ENCODE results near the gene KIF2A.

KIF2A gene

GRCh38 chr5:62334082-62334481 lies 28.1 kb downstream of the KIF2A start:
- DNase-seq (ENCODE audit: low read depth, low spot score), result no peak
- no peak for TF ChIP-seq CTCF (IDR thresholded peaks at IDR 0.05; ENCODE audit: insufficient read depth, low read length, missing control alignments)
- CTCF ChIA-PET, result no interaction called here
- H3K4me3 ChIP-seq (ENCODE audit: low read depth, low read length), result no peak overlapping the region
- POLR2A ChIA-PET, result no interaction called here

DNA sequence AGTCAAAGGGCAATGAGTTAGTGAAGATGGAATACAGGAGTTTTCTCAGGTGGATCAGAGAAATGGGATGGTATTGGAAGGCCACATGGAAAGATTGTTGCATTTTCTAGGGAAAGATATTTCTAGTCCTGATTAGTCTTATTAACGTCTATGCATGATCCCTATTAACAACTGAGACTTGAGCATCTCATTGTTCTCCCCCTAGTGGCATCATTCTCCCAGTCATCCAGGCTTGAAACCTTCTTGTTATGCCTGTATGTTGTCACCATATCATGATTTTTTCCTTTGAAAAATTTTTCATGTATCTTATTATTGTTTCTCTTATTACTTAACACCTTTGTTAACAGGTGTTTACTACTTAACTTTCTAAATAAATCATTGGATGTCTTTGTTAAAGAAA lies 34.4 kb downstream of the KIF2A start:
- DNase-seq (ENCODE audit: low read depth, low spot score), result no peak
- ChIA-PET CTCF (no interaction called here), POLR2A (no interaction called here)
- H3K4me3 ChIP-seq (ENCODE audit: low read depth, low read length), result no peak overlapping the region
- TF ChIP-seq CTCF (IDR thresholded peaks at IDR 0.05; ENCODE audit: insufficient read depth, low read length, missing control alignments), result no peak

- no peak overlapping the region for H3K4me3 ChIP-seq (ENCODE audit: low read depth, low read length)
- CTCF ChIA-PET, result no interaction called here
- TF ChIP-seq CTCF (IDR thresholded peaks at IDR 0.05; ENCODE audit: insufficient read depth, low read length, missing control alignments), result no peak
- DNase-seq (ENCODE audit: low read depth, low spot score), result no peak
- POLR2A ChIA-PET, result no interaction called here
Measured at GRCh38 chr5:62340979-62341378, 35.0 kb downstream of the KIF2A start.

DNA sequence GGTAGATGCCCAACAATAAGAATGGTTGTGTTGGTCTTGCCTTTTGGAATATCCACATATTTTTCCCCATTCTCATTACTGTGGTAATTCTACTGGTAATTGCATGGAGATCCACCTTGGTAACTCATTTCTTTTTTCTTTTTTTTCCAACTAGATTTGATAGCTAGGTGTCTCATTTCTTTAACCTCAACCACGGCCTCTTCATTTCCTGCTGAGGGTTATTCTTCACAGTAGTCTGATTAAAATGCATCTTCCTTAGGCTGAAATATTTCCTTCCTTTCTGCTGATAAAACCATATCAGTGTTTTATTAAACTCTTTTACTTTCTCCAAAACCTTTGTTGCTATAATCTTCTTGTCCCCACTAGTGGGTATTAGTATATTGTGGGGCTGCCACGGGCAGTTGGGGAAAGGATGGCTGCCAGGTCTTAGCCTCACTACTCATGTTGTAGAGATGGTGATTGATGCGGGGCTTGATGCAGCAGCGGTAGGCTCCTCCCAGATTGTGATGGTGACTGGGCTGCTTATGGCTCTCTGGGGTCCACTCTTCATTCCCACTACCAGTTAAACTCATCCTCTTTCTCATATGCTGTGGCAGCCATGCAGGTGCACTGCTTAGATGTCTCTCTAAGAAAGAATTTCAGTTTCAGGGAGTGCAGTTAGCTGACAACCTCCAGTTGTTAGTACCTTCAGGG lies 35.9 kb downstream of the KIF2A start:
- TF ChIP-seq CTCF (IDR thresholded peaks at IDR 0.05; ENCODE audit: insufficient read depth, low read length, missing control alignments), result no peak
- POLR2A ChIA-PET, result interaction anchor here (0.5 kb wide), 1 partner anchor 9 kb away, joined by 3 read pairs; no protein-coding TSS in a partner anchor
- H3K4me3 ChIP-seq (ENCODE audit: low read depth, low read length), result no peak overlapping the region
- DNase-seq (ENCODE audit: low read depth, low spot score), result no peak
- CTCF ChIA-PET, result no interaction called here

DNA sequence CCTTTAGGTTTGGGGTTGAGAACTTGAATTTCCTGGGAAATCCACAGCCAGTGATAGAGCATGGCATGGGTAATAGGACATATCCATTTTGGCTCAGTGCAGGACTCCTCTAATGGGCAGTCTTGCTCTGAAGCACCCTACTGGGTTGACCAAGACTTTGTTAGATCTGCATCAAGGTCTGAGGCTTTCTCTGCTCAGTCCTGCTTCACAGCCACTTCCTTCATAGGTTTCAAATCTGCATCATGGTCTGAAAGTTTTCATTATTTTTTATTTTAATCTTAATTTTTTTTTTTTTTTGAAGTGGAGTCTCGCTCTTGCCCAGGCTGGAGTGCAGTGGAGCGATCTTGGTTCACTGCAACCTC lies 36.5 kb downstream of the KIF2A start:
- ChIA-PET POLR2A (interaction anchor here (0.5 kb wide), 1 partner anchor 9 kb away, joined by 3 read pairs; no protein-coding TSS in a partner anchor), CTCF (no interaction called here)
- DNase-seq (ENCODE audit: low read depth, low spot score), result no peak
- no peak overlapping the region for H3K4me3 ChIP-seq (ENCODE audit: low read depth, low read length)
- no peak for TF ChIP-seq CTCF (IDR thresholded peaks at IDR 0.05; ENCODE audit: insufficient read depth, low read length, missing control alignments)

DNA sequence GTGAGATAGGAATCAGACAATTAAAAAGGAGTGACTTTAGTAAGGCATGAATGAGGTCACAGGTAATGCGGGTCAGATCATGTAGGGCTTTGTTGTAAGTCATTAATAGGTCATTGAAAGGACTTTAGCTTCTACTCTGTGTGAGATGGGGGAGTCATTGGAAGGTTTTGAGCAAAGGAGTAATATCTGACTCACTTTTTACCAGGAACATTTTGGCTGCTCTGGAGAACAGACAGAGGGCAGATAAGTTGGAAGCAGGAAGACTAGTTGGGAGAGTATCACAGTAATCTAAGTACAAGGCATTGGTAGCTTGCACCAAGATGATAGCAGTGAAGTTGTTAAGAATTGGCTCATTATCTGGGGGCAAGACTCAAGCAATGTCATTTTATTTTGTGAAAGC lies 37.4 kb downstream of the KIF2A start:
- DNase-seq (ENCODE audit: low read depth, low spot score), result no peak
- ChIA-PET CTCF (interaction anchor here (1.2 to 2.2 kb wide), 2 partner anchors 9 to 11 kb away, joined by 3 to 19 read pairs; no protein-coding TSS in a partner anchor), POLR2A (no interaction called here)
- no peak overlapping the region for H3K4me3 ChIP-seq (ENCODE audit: low read depth, low read length)
- TF ChIP-seq CTCF (IDR thresholded peaks at IDR 0.05; ENCODE audit: insufficient read depth, low read length, missing control alignments), result no peak

Measured in AG04449 (cell line).